Progenitor cell of endocrine pancreas (in vitro differentiated cells): Measurements from ENCODE around the gene RHOA. TPM values are rescaled to one million over a fixed set of nuclear protein-coding genes. Genes with fewer than 3 reads are reported as not detected.
"Not testable (repeated sequence)": the region's sequence is repeated elsewhere in the genome, so short reads cannot be mapped to it uniquely, and the experiment has no call there.

Experiments
- DNase-seq: peaks from one replicate; pipeline ENCODE4 v3.0.0; 2021; ENCODE audit warnings: low spot score; ENCODE audit not compliant: unreplicated experiment
- H3K27ac Mint-ChIP-seq: 2 replicates; pipeline ENCODE4 v1.8.0; 2021; ENCODE audit warnings: mild to moderate bottlenecking, moderate library complexity, mixed read lengths
- H3K27me3 Mint-ChIP-seq: 2 replicates; pipeline ENCODE4 v1.8.0; 2021; ENCODE audit warnings: mixed read lengths
- H3K36me3 Mint-ChIP-seq: 2 replicates; pipeline ENCODE4 v1.8.0; 2022; ENCODE audit warnings: mixed read lengths; ENCODE audit not compliant: insufficient read depth
- H3K4me1 Mint-ChIP-seq: 2 replicates; pipeline ENCODE4 v1.8.0; 2021; ENCODE audit warnings: low read depth, mixed read lengths
- H3K4me3 Mint-ChIP-seq: 2 replicates; pipeline ENCODE4 v1.8.0; 2021; ENCODE audit warnings: low read depth, mild to moderate bottlenecking, moderate library complexity, mixed read lengths
- H3K9me3 Mint-ChIP-seq: 2 replicates; pipeline ENCODE4 v1.8.0; 2021; ENCODE audit warnings: low read depth, mixed read lengths
- total RNA-seq: library from RNA; stranded (reverse); gene quantifications from 2 replicates; pipeline ENCODE4 v1.2.1, GENCODE V29; 2021
- TF ChIP-seq, protein P1 (sequence below): fragments of 200-600 bp; sonication (generic); IDR thresholded peaks from one replicate; pipeline ENCODE4 v1.5.0; 2021; ENCODE audit warnings: antibody characterized with exemption, mild to moderate bottlenecking; ENCODE audit not compliant: unreplicated experiment

RHOA gene
- total RNA-seq, 1 donor from 2014 or later = 301 TPM

DNA sequence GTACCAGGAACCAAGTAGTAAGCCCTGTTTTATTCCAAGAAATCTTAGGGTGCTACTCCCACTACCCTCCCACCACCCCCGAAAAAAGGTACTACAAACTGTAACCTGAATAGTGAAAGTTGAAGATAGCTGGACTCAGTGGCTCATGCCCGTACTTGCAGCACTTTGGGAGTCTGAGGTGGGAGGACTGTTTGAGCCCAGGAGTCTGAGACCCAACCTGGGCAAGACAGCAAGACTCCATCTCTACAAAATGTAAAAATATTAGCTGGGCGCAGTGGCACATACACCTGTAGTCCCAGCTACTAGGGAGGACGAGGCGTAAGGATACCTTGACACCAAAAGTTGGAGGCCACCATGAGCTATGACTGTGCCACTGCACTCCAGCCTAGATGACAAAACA, 7.9 kb downstream of the RHOA start:
- no peaks in the 10 kb centered on the region for H3K9me3 Mint-ChIP-seq

DNA sequence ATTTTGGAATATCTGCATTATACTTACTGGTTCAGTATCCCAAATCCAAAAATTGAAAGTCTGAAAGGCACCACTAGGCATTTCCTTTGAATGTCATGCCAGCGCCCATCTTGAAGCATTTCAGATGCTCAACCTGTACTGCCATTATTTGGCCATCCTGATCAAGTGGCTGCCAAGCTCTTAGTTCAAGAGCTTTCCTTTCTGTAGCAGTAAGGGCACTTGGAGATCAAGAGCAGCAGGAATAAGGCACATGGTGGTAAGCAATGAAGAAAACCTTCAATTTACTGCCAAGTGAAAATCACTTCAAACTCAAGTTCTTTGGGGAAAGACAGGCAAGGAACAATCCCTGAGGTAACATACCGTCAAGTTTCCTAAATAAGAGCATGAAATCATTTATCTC, 10.0 kb downstream of the RHOA start:
- Mint-ChIP-seq H3K4me3 (no peak overlapping the region), H3K36me3 (peaks cover 8% of the 10 kb centered on the region), H3K9me3 (no peaks in the 10 kb centered on the region)

More for the DNA sequence above, 7.9 kb downstream of the RHOA start:
- H3K27ac Mint-ChIP-seq = no peak overlapping the region
- no peak overlapping the region for H3K4me3 Mint-ChIP-seq
- peaks cover 7% of the 10 kb centered on the region for H3K36me3 Mint-ChIP-seq
- TF ChIP-seq, protein P1, sequence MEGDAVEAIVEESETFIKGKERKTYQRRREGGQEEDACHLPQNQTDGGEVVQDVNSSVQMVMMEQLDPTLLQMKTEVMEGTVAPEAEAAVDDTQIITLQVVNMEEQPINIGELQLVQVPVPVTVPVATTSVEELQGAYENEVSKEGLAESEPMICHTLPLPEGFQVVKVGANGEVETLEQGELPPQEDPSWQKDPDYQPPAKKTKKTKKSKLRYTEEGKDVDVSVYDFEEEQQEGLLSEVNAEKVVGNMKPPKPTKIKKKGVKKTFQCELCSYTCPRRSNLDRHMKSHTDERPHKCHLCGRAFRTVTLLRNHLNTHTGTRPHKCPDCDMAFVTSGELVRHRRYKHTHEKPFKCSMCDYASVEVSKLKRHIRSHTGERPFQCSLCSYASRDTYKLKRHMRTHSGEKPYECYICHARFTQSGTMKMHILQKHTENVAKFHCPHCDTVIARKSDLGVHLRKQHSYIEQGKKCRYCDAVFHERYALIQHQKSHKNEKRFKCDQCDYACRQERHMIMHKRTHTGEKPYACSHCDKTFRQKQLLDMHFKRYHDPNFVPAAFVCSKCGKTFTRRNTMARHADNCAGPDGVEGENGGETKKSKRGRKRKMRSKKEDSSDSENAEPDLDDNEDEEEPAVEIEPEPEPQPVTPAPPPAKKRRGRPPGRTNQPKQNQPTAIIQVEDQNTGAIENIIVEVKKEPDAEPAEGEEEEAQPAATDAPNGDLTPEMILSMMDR = no peak
- DNase-seq = no peak
- H3K27me3 Mint-ChIP-seq = no peaks in the 10 kb centered on the region
- H3K4me1 Mint-ChIP-seq = peaks cover 18% of the 10 kb centered on the region

DNA sequence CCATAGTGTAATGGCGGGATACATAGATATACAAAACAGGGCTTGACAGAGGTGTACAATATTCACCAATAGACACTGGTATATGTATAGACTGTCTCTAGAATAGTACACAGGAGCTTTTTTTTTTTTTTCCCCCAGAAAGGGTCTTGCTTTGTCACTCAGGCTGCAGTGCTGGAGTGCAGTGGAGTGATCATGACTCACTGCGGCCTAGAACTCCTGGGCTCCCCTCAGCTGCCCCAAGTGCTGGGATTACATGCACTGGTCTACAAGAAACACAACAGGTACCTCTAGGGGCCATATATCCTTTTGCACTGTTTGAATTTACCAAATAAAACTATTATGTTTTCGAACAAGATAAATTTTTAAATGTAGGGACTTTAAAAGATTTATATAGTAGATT, 12.3 kb downstream of the RHOA start:
- TF ChIP-seq, protein P1 = no peak
- Mint-ChIP-seq H3K27ac (peak overlapping the region; percentile 33), H3K4me1 (peaks cover 12% of the 10 kb centered on the region), H3K36me3 (peaks cover 16% of the 10 kb centered on the region), H3K27me3 (no peaks in the 10 kb centered on the region), H3K4me3 (no peak overlapping the region), H3K9me3 (no peaks in the 10 kb centered on the region)
- DNase-seq = no peak

More for the DNA sequence above, 10.0 kb downstream of the RHOA start:
- TF ChIP-seq, protein P1 = no peak
- H3K4me1 Mint-ChIP-seq = peaks cover 16% of the 10 kb centered on the region
- H3K27me3 Mint-ChIP-seq = no peaks in the 10 kb centered on the region
- H3K27ac Mint-ChIP-seq = no peak overlapping the region
- no peak for DNase-seq

DNA sequence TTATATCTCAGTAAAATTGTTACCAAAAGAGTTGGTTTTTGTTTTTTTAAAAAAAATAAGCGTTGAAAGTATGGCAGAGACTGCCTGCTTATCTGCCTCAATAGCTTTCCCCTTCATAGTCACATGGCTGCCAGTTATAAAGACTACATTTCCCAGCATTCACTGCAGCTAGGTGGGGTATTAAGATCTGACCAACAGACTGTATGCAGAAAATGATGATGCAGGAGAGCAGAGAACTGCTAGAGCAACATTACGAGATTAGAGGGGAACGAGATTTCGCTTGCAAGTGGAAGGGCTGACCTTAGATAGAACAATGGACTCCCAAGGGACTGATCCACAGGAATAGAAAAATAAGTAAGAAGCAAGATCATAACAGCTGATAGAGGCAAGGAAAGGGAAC, 14.3 kb downstream of the RHOA start:
- H3K4me1 Mint-ChIP-seq = peaks cover 13% of the 10 kb centered on the region
- no peaks in the 10 kb centered on the region for H3K9me3 Mint-ChIP-seq
- H3K27ac Mint-ChIP-seq = peak overlapping the region; percentile 5
- DNase-seq = no peak
- TF ChIP-seq, protein P1 = no peak
- no peak overlapping the region for H3K4me3 Mint-ChIP-seq
- H3K36me3 Mint-ChIP-seq = peaks cover 17% of the 10 kb centered on the region
- no peaks in the 10 kb centered on the region for H3K27me3 Mint-ChIP-seq

DNA sequence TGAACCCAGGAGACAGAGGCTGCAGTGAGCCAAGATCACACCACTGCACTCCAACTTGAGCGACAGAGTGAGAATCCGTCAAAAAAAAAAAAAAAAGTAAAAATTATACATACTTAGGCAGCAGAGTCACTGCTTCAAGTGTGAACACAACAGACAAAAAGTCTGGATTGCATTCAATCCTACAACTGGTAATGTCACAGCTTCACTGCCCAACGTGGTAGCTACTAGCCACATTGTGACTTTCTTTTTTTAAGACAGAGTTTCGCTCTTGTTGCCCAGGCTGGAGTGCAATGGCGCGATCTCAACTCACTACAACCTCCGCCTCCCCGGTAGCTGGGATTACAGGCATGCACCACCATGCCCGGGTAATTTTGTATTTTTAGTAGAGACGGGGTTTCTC, 20.5 kb downstream of the RHOA start:
- not testable (repeated sequence) for H3K9me3 Mint-ChIP-seq, H3K4me1 Mint-ChIP-seq, DNase-seq, H3K4me3 Mint-ChIP-seq, H3K27me3 Mint-ChIP-seq
- peak overlapping the region; percentile 84 for H3K27ac Mint-ChIP-seq
- H3K36me3 Mint-ChIP-seq = peaks cover 13% of the 10 kb centered on the region

DNA sequence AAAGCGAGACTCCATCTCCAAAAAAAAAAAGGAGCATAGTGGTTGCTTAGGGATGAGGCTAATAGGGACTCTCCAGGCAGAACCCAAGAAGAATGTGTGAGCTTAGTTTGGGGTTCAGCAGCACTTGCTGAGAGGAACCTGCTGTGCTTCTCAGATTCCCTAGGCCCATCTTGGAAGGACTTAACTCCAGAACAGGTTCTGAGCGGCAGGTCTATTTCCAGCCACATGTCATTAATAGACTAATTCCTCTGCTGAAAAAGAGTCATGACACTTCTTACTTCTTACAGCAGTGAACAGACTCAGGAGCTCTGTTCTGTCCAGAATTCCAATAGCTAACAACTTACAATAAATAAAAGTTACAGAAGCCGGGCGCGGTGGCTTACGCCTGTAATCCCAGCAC, 22.5 kb downstream of the RHOA start:
- Mint-ChIP-seq H3K4me1 (peaks cover 2% of the 10 kb centered on the region), H3K27ac (peak overlapping the region; percentile 56), H3K36me3 (peaks cover 2% of the 10 kb centered on the region), H3K27me3 (no peaks in the 10 kb centered on the region), H3K9me3 (no peaks in the 10 kb centered on the region), H3K4me3 (no peak overlapping the region)
- DNase-seq = no peak
- TF ChIP-seq, protein P1 = no peak
